Fibroblast of the aortic adventitia (primary cell): ENCODE data around the gene LCP1. TPM values are rescaled to one million over a fixed set of nuclear protein-coding genes. Genes with fewer than 3 reads are reported as not detected.

Experiments
- DNase-seq: peaks from one replicate; pipeline ENCODE4 v3.0.0-alpha.2; 2010; ENCODE audit warnings: low read depth
- H3K4me3 ChIP-seq: 2 replicates; pipeline ENCODE4 v1.5.1; 2011; ENCODE audit warnings: low read depth, mild to moderate bottlenecking, control low read depth, low read length, moderate library complexity
- CTCF ChIP-seq: IDR thresholded peaks from 2 replicates; pipeline ENCODE4 v1.5.1; 2011; ENCODE audit warnings: mild to moderate bottlenecking, low read length, control low read depth, inconsistent platforms; ENCODE audit not compliant: insufficient read depth
- total RNA-seq: library from RNA; depleted of rRNA; stranded (reverse); fragments of >200 nt; gene quantifications from 2 replicates; pipeline ENCODE4 v1.2.3, GENCODE V29; 2012; ENCODE audit warnings: low replicate concordance

Gene LCP1
- total RNA-seq, 1 donor, result 0.99 TPM

GRCh38 chr13:46086985-46087384 lies 95.0 kb downstream of the LCP1 start:
- no peak overlapping the region for H3K4me3 ChIP-seq
- TF ChIP-seq CTCF, result no peak

GRCh38 chr13:46086421-46086922 lies 95.5 kb downstream of the LCP1 start:
- no peak overlapping the region for H3K4me3 ChIP-seq
- DNase-seq, result no peak
- TF ChIP-seq CTCF, result no peak

More at GRCh38 chr13:46086985-46087384, 95.0 kb downstream of the LCP1 start:
- no peak for DNase-seq

GRCh38 chr13:46085737-46086136 lies 96.2 kb downstream of the LCP1 start:
- H3K4me3 ChIP-seq, result no peak overlapping the region
- DNase-seq, result no peak
- TF ChIP-seq CTCF, result no peak

GRCh38 chr13:46082324-46082723 lies 99.7 kb downstream of the LCP1 start:
- DNase-seq, result no peak
- no peak for TF ChIP-seq CTCF
- H3K4me3 ChIP-seq, result no peak overlapping the region

- no peak for DNase-seq
- no peak for TF ChIP-seq CTCF
- no peak overlapping the region for H3K4me3 ChIP-seq
Measured at GRCh38 chr13:46079770-46080169, 102.2 kb downstream of the LCP1 start.

- H3K4me3 ChIP-seq, result no peak overlapping the region
- TF ChIP-seq CTCF, result no peak
- no peak for DNase-seq
Measured at GRCh38 chr13:46077265-46077664, 104.7 kb downstream of the LCP1 start.

- no peak for DNase-seq
- H3K4me3 ChIP-seq, result no peak overlapping the region
- no peak for TF ChIP-seq CTCF
Measured at GRCh38 chr13:46076827-46077226, 105.2 kb downstream of the LCP1 start.
